Stimulated activated CD8-positive, alpha-beta memory T cell treated with anti-CD3 and anti-CD28 coated beads, Interleukin-15, amount 100 ng/mL, for 48 hours (primary cell): Measurements from ENCODE around the gene ANKRD29.
"Not testable (repeated sequence)": the region's sequence is repeated elsewhere in the genome, so short reads cannot be mapped to it uniquely, and the experiment has no call there.

Source experiments
- DNase-seq, 2 donors: peaks; one replicate each; pipeline ENCODE4 v3.0.0-alpha.2; 2020; ENCODE audit warnings: low read depth in 2 of 2

The ANKRD29 gene

GRCh38 chr18:23560186-23560585 lies 102.5 kb downstream of the ANKRD29 start:
- no peak for DNase-seq

GRCh38 chr18:23557511-23557910 lies 105.2 kb downstream of the ANKRD29 start:
- DNase-seq: not testable (repeated sequence)

- DNase-seq: no peak
Observed at GRCh38 chr18:23556145-23556780, 106.4 kb downstream of the ANKRD29 start.

GRCh38 chr18:23553887-23554286 lies 108.8 kb downstream of the ANKRD29 start:
- DNase-seq: no peak

- DNase-seq: no peak
Observed at GRCh38 chr18:23552505-23552904, 110.2 kb downstream of the ANKRD29 start.

- DNase-seq: no peak
Observed at GRCh38 chr18:23551978-23552377, 110.7 kb downstream of the ANKRD29 start.

GRCh38 chr18:23550898-23551297 lies 111.8 kb downstream of the ANKRD29 start:
- no peak for DNase-seq
